Peyer's patch (tissue), 4 donors: ENCODE results near the gene TGM3. TPM values are rescaled to one million over a fixed set of nuclear protein-coding genes. Genes with fewer than 3 reads are reported as not detected.

Source experiments
- DNase-seq, 3 donors: peaks; one replicate each; pipeline ENCODE4 v3.0.0-alpha.2; 2017 to 2019
- H3K27ac ChIP-seq, 4 donors: fragments of 200-600 bp; sonication (generic); one replicate each; pipeline ENCODE4 v1.5.1; 2016 to 2019
- H3K27me3 ChIP-seq, 2 donors: fragments of 200-600 bp; sonication (generic); one replicate each; pipeline ENCODE4 v1.5.1; 2019
- H3K36me3 ChIP-seq, 3 donors: fragments of 200-600 bp; sonication (generic); one replicate each; pipeline ENCODE4 v1.5.1; 2016 to 2019
- H3K4me1 ChIP-seq, 4 donors: fragments of 200-600 bp; sonication (generic); one replicate each; pipeline ENCODE4 v1.5.1; 2016 to 2019
- H3K4me3 ChIP-seq, 4 donors: fragments of 200-600 bp; sonication (generic); 1 replicate in 3 of 4; 2 replicates in 1 of 4; pipeline ENCODE4 v1.5.1; 2016 to 2019; ENCODE audit warnings: mild to moderate bottlenecking in 1 of 4
- H3K9me3 ChIP-seq, 4 donors: fragments of 200-600 bp; sonication (generic); one replicate each; pipeline ENCODE4 v1.5.1; 2016 to 2019; ENCODE audit warnings: mild to moderate bottlenecking in 1 of 4
- CTCF ChIP-seq, 6 experiments: fragments of 450-650 bp in 4 of 6; fragments of 200-600 bp in 2 of 6; sonication (generic) in 1 of 6; IDR thresholded peaks; one replicate each; pipeline ENCODE4 v1.5.1; 2017 to 2019; ENCODE audit warnings: antibody characterized with exemption in 6 of 6, mild to moderate bottlenecking in 3 of 6, moderate library complexity in 1 of 6
- POLR2A ChIP-seq, 2 donors: fragments of 450-650 bp; IDR thresholded peaks; one replicate each; pipeline ENCODE4 v1.5.1; 2017; ENCODE audit warnings: antibody characterized with exemption in 2 of 2, mild to moderate bottlenecking in 2 of 2, moderate library complexity in 2 of 2
- total RNA-seq, 4 donors: library from RNA; depleted of rRNA; stranded (reverse); fragments of >200 nt; gene quantifications; one replicate each; pipeline ENCODE4 v1.1.0, GENCODE V29; 2016

Gene TGM3
- total RNA-seq, 4 donors from 2014 or later = 0.40 TPM; not detected in 3

GRCh38 chr20:2361035-2361593 is 65.3 kb downstream of the TGM3 start:
- Histone ChIP-seq H3K4me3 (no peak overlapping the region), H3K4me1 (no peaks in the 10 kb centered on the region), H3K36me3 (no peaks in the 10 kb centered on the region), H3K27ac (no peak overlapping the region), H3K27me3 (no peaks in the 10 kb centered on the region), H3K9me3 (no peaks in the 10 kb centered on the region)
- no peak for TF ChIP-seq CTCF (IDR thresholded peaks at IDR 0.05)
- no peak for TF ChIP-seq POLR2A (IDR thresholded peaks at IDR 0.05)
- DNase-seq = no peak

GRCh38 chr20:2363187-2363586 is 67.4 kb downstream of the TGM3 start:
- Histone ChIP-seq H3K27me3 (no peaks in the 10 kb centered on the region), H3K36me3 (no peaks in the 10 kb centered on the region), H3K4me1 (no peaks in the 10 kb centered on the region), H3K4me3 (no peak overlapping the region), H3K9me3 (no peaks in the 10 kb centered on the region), H3K27ac (no peak overlapping the region)
- TF ChIP-seq CTCF (IDR thresholded peaks at IDR 0.05) = no peak
- TF ChIP-seq POLR2A (IDR thresholded peaks at IDR 0.05) = no peak
- DNase-seq = no peak

- H3K27ac ChIP-seq = no peak overlapping the region
These were observed 67.8 kb downstream of the TGM3 start for GRCh38 chr20:2363587-2363986.

GRCh38 chr20:2364044-2364443 is 68.2 kb downstream of the TGM3 start:
- Histone ChIP-seq H3K4me3 (no peak overlapping the region), H3K36me3 (no peaks in the 10 kb centered on the region), H3K27me3 (no peaks in the 10 kb centered on the region), H3K27ac (no peak overlapping the region), H3K4me1 (no peaks in the 10 kb centered on the region), H3K9me3 (no peaks in the 10 kb centered on the region)
- no peak for DNase-seq
- no peak for TF ChIP-seq POLR2A (IDR thresholded peaks at IDR 0.05)
- no peak for TF ChIP-seq CTCF (IDR thresholded peaks at IDR 0.05)

More at GRCh38 chr20:2363587-2363986, 67.8 kb downstream of the TGM3 start:
- Histone ChIP-seq H3K4me3 (no peak overlapping the region), H3K36me3 (no peaks in the 10 kb centered on the region), H3K9me3 (no peaks in the 10 kb centered on the region), H3K4me1 (no peaks in the 10 kb centered on the region), H3K27me3 (no peaks in the 10 kb centered on the region)
- TF ChIP-seq POLR2A (IDR thresholded peaks at IDR 0.05) (no peak), CTCF (IDR thresholded peaks at IDR 0.05) (no peak)
- no peak for DNase-seq

- Histone ChIP-seq H3K36me3 (no peaks in the 10 kb centered on the region), H3K27me3 (no peaks in the 10 kb centered on the region), H3K4me3 (no peak overlapping the region), H3K4me1 (no peaks in the 10 kb centered on the region), H3K9me3 (no peaks in the 10 kb centered on the region), H3K27ac (no peak overlapping the region)
- TF ChIP-seq CTCF (IDR thresholded peaks at IDR 0.05) (no peak), POLR2A (IDR thresholded peaks at IDR 0.05) (no peak)
- DNase-seq = no peak
These were observed 69.3 kb downstream of the TGM3 start for GRCh38 chr20:2365091-2365490.

GRCh38 chr20:2365666-2366065 is 69.9 kb downstream of the TGM3 start:
- TF ChIP-seq CTCF (IDR thresholded peaks at IDR 0.05) (no peak), POLR2A (IDR thresholded peaks at IDR 0.05) (no peak)
- Histone ChIP-seq H3K4me3 (no peak overlapping the region), H3K27ac (no peak overlapping the region), H3K36me3 (no peaks in the 10 kb centered on the region), H3K27me3 (no peaks in the 10 kb centered on the region), H3K4me1 (no peaks in the 10 kb centered on the region), H3K9me3 (no peaks in the 10 kb centered on the region)
- DNase-seq = no peak
